ENCODE results near the gene INPP4B. TPM values are rescaled to one million over a fixed set of nuclear protein-coding genes. Genes with fewer than 3 reads are reported as not detected.
A peak's percentile ranks its signal among the peaks of the same experiment; 100 is the strongest.

INPP4B gene
- total and polyA plus RNA-seq, 2 of the 4 experiments (the other 2 are of a cell fraction) = 1.8 to 14.0 TPM

GRCh38 chr4:142845293-142846107, 601 bp downstream of the INPP4B start (continued):
- TF ChIP-seq CTCF (conservative IDR thresholded peaks at IDR 0.05; ENCODE audit: low read depth, low read length) (no peak), MAFK (IDR thresholded peaks at IDR 0.05; ENCODE audit: low read depth, low read length) (no peak)

GRCh38 chr4:142844782-142845181, 1.3 kb downstream of the INPP4B start:
- H4K5ac ChIP-seq (ENCODE audit: low read depth, low read length) = no peak overlapping the region
- H3K23ac ChIP-seq (ENCODE audit: low read depth, low read length) = peak overlapping the region; percentile 74
- intact Hi-C loops (cut with micrococcal nuclease) = loop anchor here (1.0 to 10.0 kb wide), 6 partner anchors 33 to 1687 kb away; partner anchors contain the start of genes IL15 and USP38
- H4K91ac ChIP-seq (ENCODE audit: insufficient read depth, low read depth, low read length) = no peak overlapping the region
- H3K4ac ChIP-seq (ENCODE audit: low read depth, low read length) = no peak overlapping the region; the same call in 1 of the 2 replicates
- H3K79me1 ChIP-seq (ENCODE audit: low read depth in 1 of 2, low read length in 2 of 2) = no peaks in the 10 kb centered on the region
- H2BK5ac ChIP-seq (ENCODE audit: low read depth, low read length, poor library complexity, severe bottlenecking) = no peak overlapping the region
- peak overlapping the region in 1 of 2 experiments; percentile 28; a peak in 1 of 4 replicates for H4K8ac ChIP-seq (ENCODE audit: low read depth in 2 of 2, low read length in 2 of 2)
- peak overlapping the region; percentile 92 for H2AFZ ChIP-seq (replicated peaks; ENCODE audit: low read length, poor library complexity)
- no peaks in the 10 kb centered on the region for H3K4me1 ChIP-seq (ENCODE audit: control insufficient read depth, insufficient read depth, low read length)
- H2AK9ac ChIP-seq (replicated peaks; ENCODE audit: low read depth, low read length, poor library complexity) = no peak overlapping the region
- peak overlapping the region; percentile 61; the same call in 1 of the 2 replicates for H3K4me3 ChIP-seq (ENCODE audit: insufficient read depth, low read depth, low read length)
- no peaks in the 10 kb centered on the region for H3K9me3 ChIP-seq (ENCODE audit: control insufficient read depth, insufficient read depth, low read length)
- no peaks in the 10 kb centered on the region for H4K20me1 ChIP-seq (ENCODE audit: insufficient read depth, low read length)
- H3K56ac ChIP-seq (ENCODE audit: extremely low read depth, insufficient read depth, low read length) = no peak overlapping the region
- peaks cover 10% of the 10 kb centered on the region for H3K27me3 ChIP-seq (ENCODE audit: control insufficient read depth, insufficient read depth, low read length)
- H2BK20ac ChIP-seq (ENCODE audit: low read depth, low read length) = no peak overlapping the region
- H3K4me2 ChIP-seq (ENCODE audit: low read depth, low read length) = peak overlapping the region; percentile 74
- ATAC-seq (ENCODE audit: low read depth) = no peak
- H3K18ac ChIP-seq (ENCODE audit: low read depth, low read length) = no peak overlapping the region
- H3K14ac ChIP-seq (replicated peaks; ENCODE audit: low read depth, low read length) = 0 out of 2 replicates have a peak overlapping the region, but pooled peaks have one; percentile 62
- no peak for TF ChIP-seq MAFK (IDR thresholded peaks at IDR 0.05; ENCODE audit: low read depth, low read length)
- TF ChIP-seq USF2 (IDR thresholded peaks at IDR 0.05; ENCODE audit: low read depth, low read length) = no peak
- dilution Hi-C loops (cut with HindIII; ENCODE audit: low sequenced_read_pairs, unreplicated experiment) = no loop called here
- no CpG with 5 or more reads among the region's 1 CpG for WGBS, 2 experiments (ENCODE audit: extremely low coverage in 2 of 2, insufficient read length in 1 of 2)
- H2AK5ac ChIP-seq (ENCODE audit: low read depth, low read length) = no peak overlapping the region
- ChIA-PET CTCF (no interaction called here), POLR2A (ENCODE audit: unreplicated experiment) (no interaction called here)
- H3K9me1 ChIP-seq (ENCODE audit: insufficient read depth, low read length) = no peaks in the 10 kb centered on the region
- peak overlapping the region; percentile 56 for H3K9ac ChIP-seq (ENCODE audit: low read depth, low read length)
- no peak overlapping the region for H2BK15ac ChIP-seq (ENCODE audit: low read depth, low read length)
- DNase-seq = no peak
- H3K36me3 ChIP-seq (ENCODE audit: control insufficient read depth, insufficient read depth, low read length) = no peaks in the 10 kb centered on the region
- no peak overlapping the region for H2BK120ac ChIP-seq (ENCODE audit: low read depth, low read length)
- BruUV-seq (replicated peaks) = no TSS peak
- no peak overlapping the region; the same call in 1 of the 2 replicates for H3K27ac ChIP-seq (ENCODE audit: insufficient read depth, low read length)
- in situ Hi-C loops (cut with MboI; ENCODE audit: low sequenced_read_pairs) = loop anchor here (5.0 to 25.0 kb wide), 4 partner anchors 490 to 1682 kb away; no protein-coding TSS in a partner anchor
